ENCODE measurements around the gene UNKL.

DNA sequence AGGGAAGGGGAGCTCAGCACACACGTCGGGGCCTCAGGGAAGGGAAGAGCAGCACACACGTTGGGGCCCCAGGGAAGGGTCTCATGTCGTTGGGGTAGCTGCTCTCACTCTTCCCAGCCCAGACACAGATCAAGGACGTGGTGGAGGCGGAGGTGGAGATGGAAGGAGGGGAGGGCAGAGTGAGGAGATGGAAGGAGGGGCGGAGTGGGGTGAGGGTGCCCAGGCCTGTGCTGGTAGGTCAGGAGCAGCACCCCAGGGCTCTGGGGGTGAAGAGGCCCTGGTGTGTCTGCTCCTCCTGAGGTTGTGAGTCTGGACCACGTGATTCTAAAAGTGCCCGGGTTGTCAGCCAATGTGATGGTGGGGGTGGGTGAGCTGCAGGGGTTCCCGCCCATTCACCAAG lies 45.5 kb upstream of the UNKL start:
- TF ChIP-seq ZNF626 (tag by site-specific recombination; IDR thresholded peaks at IDR 0.05) (no peak), PRDM1 (tag by site-specific recombination; IDR thresholded peaks at IDR 0.05) (no peak), ZNF571 (tag by site-specific recombination; IDR thresholded peaks at IDR 0.05) (no peak), SP2 (tag by site-specific recombination; IDR thresholded peaks at IDR 0.05) (no peak)
- TF ChIP-seq, protein P1, sequence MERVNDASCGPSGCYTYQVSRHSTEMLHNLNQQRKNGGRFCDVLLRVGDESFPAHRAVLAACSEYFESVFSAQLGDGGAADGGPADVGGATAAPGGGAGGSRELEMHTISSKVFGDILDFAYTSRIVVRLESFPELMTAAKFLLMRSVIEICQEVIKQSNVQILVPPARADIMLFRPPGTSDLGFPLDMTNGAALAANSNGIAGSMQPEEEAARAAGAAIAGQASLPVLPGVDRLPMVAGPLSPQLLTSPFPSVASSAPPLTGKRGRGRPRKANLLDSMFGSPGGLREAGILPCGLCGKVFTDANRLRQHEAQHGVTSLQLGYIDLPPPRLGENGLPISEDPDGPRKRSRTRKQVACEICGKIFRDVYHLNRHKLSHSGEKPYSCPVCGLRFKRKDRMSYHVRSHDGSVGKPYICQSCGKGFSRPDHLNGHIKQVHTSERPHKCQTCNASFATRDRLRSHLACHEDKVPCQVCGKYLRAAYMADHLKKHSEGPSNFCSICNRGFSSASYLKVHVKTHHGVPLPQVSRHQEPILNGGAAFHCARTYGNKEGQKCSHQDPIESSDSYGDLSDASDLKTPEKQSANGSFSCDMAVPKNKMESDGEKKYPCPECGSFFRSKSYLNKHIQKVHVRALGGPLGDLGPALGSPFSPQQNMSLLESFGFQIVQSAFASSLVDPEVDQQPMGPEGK (tag by site-specific recombination; IDR thresholded peaks at IDR 0.05): no peak
- TF ChIP-seq, protein P2, sequence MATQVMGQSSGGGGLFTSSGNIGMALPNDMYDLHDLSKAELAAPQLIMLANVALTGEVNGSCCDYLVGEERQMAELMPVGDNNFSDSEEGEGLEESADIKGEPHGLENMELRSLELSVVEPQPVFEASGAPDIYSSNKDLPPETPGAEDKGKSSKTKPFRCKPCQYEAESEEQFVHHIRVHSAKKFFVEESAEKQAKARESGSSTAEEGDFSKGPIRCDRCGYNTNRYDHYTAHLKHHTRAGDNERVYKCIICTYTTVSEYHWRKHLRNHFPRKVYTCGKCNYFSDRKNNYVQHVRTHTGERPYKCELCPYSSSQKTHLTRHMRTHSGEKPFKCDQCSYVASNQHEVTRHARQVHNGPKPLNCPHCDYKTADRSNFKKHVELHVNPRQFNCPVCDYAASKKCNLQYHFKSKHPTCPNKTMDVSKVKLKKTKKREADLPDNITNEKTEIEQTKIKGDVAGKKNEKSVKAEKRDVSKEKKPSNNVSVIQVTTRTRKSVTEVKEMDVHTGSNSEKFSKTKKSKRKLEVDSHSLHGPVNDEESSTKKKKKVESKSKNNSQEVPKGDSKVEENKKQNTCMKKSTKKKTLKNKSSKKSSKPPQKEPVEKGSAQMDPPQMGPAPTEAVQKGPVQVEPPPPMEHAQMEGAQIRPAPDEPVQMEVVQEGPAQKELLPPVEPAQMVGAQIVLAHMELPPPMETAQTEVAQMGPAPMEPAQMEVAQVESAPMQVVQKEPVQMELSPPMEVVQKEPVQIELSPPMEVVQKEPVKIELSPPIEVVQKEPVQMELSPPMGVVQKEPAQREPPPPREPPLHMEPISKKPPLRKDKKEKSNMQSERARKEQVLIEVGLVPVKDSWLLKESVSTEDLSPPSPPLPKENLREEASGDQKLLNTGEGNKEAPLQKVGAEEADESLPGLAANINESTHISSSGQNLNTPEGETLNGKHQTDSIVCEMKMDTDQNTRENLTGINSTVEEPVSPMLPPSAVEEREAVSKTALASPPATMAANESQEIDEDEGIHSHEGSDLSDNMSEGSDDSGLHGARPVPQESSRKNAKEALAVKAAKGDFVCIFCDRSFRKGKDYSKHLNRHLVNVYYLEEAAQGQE (tag by site-specific recombination; IDR thresholded peaks at IDR 0.05): no peak
- TF ChIP-seq, protein P3, sequence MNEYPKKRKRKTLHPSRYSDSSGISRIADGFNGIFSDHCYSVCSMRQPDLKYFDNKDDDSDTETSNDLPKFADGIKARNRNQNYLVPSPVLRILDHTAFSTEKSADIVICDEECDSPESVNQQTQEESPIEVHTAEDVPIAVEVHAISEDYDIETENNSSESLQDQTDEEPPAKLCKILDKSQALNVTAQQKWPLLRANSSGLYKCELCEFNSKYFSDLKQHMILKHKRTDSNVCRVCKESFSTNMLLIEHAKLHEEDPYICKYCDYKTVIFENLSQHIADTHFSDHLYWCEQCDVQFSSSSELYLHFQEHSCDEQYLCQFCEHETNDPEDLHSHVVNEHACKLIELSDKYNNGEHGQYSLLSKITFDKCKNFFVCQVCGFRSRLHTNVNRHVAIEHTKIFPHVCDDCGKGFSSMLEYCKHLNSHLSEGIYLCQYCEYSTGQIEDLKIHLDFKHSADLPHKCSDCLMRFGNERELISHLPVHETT (tag by site-specific recombination; IDR thresholded peaks at IDR 0.05): no peak
